ENCODE measurements around the gene TRIM62.

GRCh38 chr1:33185541-33185940 lies 3.7 kb upstream of the TRIM62 start:
- TF ChIP-seq CTCF (IDR thresholded peaks at IDR 0.05; ENCODE audit: borderline replicate concordance, extremely low read depth, low read length, poor library complexity, severe bottlenecking) (no peak), EZH2 (IDR thresholded peaks at IDR 0.05; ENCODE audit: borderline replicate concordance, low read depth, low read length, severe bottlenecking) (no peak)

Measured in DND-41 (cell line).